Measurements from ENCODE around the gene FKBP9.
A peak's percentile ranks its signal among the peaks of the same experiment; 100 is the strongest.
"Not testable (repeated sequence)": the region's sequence is repeated elsewhere in the genome, so short reads cannot be mapped to it uniquely, and the experiment has no call there.

FKBP9 gene

DNA sequence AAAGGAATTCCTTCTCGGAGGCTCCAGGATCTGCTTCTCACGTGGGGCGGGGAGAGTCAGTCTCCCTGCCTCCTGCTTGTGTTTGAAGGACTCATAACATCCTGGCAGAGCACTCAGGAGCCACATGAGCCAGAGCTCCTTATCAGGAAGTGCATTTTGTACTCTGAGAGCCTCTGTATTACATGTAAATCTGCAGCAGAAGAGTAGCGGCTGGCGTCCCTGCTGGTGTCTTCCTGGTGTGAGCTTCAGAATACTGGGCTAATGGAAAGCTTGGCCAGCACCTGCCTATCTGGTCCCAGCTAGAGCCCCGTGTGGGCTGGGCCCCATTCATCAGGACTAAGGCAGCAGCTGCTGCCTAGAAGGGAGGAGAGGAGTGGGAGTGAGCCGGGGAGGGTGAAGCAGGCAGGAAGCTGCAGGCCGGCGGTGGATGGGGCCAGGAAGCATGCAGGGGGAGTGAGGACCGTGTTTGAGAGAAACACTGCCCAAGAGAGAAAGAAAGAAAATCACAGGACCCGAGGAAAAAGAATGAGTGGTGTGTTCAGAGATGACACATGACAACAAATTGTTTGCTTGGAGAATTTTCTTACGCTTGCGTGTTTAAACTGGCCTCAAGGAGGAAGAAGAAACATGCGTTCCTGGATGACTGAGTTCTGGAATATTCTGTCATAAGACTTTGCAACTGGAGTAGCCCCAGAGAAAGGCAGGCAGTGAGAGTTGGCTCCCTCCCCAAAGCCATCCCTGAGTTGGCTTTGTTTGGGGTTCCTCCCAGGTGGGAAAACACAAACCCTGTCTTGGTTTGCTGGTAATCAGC lies 41.3 kb downstream of the FKBP9 start:
- H3K4me3 ChIP-seq (ENCODE audit: low read length); H3F3A ChIP-seq (ENCODE audit: control insufficient read depth, insufficient read depth); H3K27me3 ChIP-seq (ENCODE audit: control insufficient read depth, low read length); H3K79me2 ChIP-seq (ENCODE audit: control insufficient read depth, low read length); H3K4me1 ChIP-seq (ENCODE audit: control insufficient read depth, low read length); H3K9me3 ChIP-seq (ENCODE audit: control insufficient read depth, insufficient read depth, low read length); H3K27ac ChIP-seq (ENCODE audit: low read depth, low read length); H4K20me1 ChIP-seq (ENCODE audit: control insufficient read depth, insufficient read depth, low read depth, low read length); H3K9me2 ChIP-seq (replicated peaks; ENCODE audit: control insufficient read depth, low read length); H3K36me3 ChIP-seq (ENCODE audit: control insufficient read depth, low read length): not testable (repeated sequence)
- peak overlapping the region; percentile 40 for H3K4me2 ChIP-seq (ENCODE audit: low read length)

DNA sequence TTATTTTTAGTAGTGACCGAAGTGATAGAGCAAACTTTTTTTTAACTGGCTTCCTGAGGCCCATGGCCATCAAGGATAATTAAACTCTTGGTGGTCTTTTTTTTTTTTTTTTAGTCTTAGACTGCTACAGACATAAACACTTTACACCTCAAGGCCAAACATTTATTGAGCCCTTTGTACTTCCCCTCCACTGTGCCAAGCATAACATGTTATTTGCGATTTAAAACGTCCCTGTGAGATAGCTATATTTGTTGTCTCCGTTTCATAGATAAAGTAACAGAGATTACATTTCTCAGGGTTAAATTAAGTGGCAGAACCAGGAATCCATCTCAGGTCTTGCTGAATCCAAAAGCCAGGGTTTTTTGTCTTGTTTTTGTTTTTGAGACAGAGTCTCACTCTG lies 42.1 kb downstream of the FKBP9 start:
- H3K9me3 ChIP-seq (ENCODE audit: control insufficient read depth, insufficient read depth, low read length); H3F3A ChIP-seq (ENCODE audit: control insufficient read depth, insufficient read depth); H3K9me2 ChIP-seq (replicated peaks; ENCODE audit: control insufficient read depth, low read length); H4K20me1 ChIP-seq (ENCODE audit: control insufficient read depth, insufficient read depth, low read depth, low read length); H3K79me2 ChIP-seq (ENCODE audit: control insufficient read depth, low read length); H3K36me3 ChIP-seq (ENCODE audit: control insufficient read depth, low read length); H3K4me1 ChIP-seq (ENCODE audit: control insufficient read depth, low read length); H3K27ac ChIP-seq (ENCODE audit: low read depth, low read length); H3K27me3 ChIP-seq (ENCODE audit: control insufficient read depth, low read length); H3K4me2 ChIP-seq (ENCODE audit: low read length); H3K4me3 ChIP-seq (ENCODE audit: low read length): not testable (repeated sequence)

DNA sequence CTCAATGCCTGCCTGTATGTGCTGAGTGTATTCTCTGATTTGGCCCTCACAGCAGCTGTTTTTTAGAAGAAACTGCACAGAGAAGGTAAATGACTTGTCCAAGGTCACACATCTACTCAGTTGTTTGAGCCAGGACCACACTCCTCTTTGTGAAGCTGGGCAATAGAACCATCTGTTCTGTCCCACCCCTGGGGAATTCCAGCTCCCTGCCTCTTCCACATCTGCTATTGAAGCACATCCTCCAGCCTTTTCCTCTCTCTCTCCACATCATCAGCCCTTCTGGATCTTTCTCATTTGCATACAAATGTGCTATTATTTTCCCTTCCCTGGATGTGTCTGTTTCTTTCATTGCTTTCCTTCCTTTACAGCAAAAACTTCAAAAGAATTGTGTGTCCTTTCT lies 45.9 kb downstream of the FKBP9 start:
- not testable (repeated sequence) for H3K27ac ChIP-seq (ENCODE audit: low read depth, low read length); H3K4me1 ChIP-seq (ENCODE audit: control insufficient read depth, low read length); H3K27me3 ChIP-seq (ENCODE audit: control insufficient read depth, low read length)

DNA sequence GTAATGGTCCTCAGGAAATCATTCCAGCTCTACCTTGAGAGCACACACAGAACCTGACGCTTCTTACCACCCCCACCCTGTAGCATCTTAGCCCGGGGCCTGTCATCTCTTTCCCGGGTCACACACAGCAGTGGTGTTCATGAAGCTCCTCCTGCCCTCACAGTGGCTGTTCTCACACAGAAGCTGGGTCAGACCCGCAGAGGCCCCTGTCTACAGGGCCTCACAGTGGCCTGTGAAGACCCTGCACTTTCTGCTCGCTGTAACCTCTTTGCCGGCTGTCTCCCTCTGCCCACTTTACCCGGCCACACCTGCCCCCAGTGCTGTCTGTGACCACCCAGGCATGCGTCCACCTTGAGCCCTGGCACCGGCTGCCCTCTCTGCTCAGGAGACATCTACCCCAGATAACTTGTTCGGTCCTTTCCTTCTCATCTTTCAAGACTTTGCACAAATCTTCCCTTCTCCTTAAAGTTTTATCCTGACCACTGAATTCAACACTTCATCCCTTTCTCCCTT lies 46.9 kb downstream of the FKBP9 start:
- H3K4me2 ChIP-seq (ENCODE audit: low read length); H3K9me2 ChIP-seq (replicated peaks; ENCODE audit: control insufficient read depth, low read length); H3K36me3 ChIP-seq (ENCODE audit: control insufficient read depth, low read length); H3K79me2 ChIP-seq (ENCODE audit: control insufficient read depth, low read length); H4K20me1 ChIP-seq (ENCODE audit: control insufficient read depth, insufficient read depth, low read depth, low read length); H3F3A ChIP-seq (ENCODE audit: control insufficient read depth, insufficient read depth); H3K4me3 ChIP-seq (ENCODE audit: low read length); H3K27me3 ChIP-seq (ENCODE audit: control insufficient read depth, low read length); H3K9me3 ChIP-seq (ENCODE audit: control insufficient read depth, insufficient read depth, low read length); H3K27ac ChIP-seq (ENCODE audit: low read depth, low read length); H3K4me1 ChIP-seq (ENCODE audit: control insufficient read depth, low read length): not testable (repeated sequence)

More for the DNA sequence above, 45.9 kb downstream of the FKBP9 start:
- H3K9me3 ChIP-seq (ENCODE audit: control insufficient read depth, insufficient read depth, low read length); H3K9me2 ChIP-seq (replicated peaks; ENCODE audit: control insufficient read depth, low read length); H3F3A ChIP-seq (ENCODE audit: control insufficient read depth, insufficient read depth); H3K4me2 ChIP-seq (ENCODE audit: low read length); H3K79me2 ChIP-seq (ENCODE audit: control insufficient read depth, low read length); H3K36me3 ChIP-seq (ENCODE audit: control insufficient read depth, low read length); H3K4me3 ChIP-seq (ENCODE audit: low read length); H4K20me1 ChIP-seq (ENCODE audit: control insufficient read depth, insufficient read depth, low read depth, low read length): not testable (repeated sequence)

DNA sequence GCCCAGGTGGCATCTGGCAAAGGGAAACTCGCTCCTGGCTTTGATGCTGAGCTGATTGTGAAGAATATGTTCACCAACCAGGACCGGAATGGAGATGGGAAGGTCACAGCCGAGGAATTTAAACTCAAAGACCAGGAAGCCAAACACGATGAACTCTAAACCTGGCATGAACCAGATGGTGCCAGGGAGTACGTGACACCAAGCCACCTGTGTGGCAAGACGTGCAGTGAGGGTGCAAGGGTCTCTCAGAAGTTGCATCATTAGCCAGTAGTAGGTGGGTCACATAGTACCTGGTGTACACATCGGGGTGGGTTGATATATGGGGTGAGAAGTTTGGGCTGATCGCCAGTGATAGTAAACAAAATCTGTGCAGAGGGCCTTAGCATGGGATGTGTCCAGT lies 48.0 kb downstream of the FKBP9 start:
- H3K27ac ChIP-seq (ENCODE audit: low read depth, low read length): not testable (repeated sequence)

DNA sequence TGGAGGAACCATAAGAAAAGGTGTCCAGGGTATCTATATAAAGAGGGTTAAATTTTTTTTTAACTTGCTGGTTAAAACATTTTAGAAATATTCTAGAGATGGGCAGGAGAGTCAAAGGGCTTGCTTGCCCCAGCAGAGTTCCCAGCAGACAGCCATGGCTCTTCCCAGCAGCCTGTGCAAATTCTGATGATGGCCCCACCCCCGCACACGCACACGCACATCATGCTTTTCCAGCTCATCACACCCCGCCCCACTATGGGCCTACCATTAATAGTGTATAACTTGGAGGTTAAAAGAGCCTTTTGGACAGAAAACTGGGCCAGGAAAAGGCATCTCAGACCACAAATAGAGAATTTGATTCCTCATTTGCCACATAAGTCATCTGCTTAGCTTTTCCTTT lies 48.5 kb downstream of the FKBP9 start:
- H3K9me3 ChIP-seq (ENCODE audit: control insufficient read depth, insufficient read depth, low read length); H3K27me3 ChIP-seq (ENCODE audit: control insufficient read depth, low read length); H3K79me2 ChIP-seq (ENCODE audit: control insufficient read depth, low read length); H3K4me2 ChIP-seq (ENCODE audit: low read length); H3K9me2 ChIP-seq (replicated peaks; ENCODE audit: control insufficient read depth, low read length); H3K4me3 ChIP-seq (ENCODE audit: low read length); H3K27ac ChIP-seq (ENCODE audit: low read depth, low read length); H3K36me3 ChIP-seq (ENCODE audit: control insufficient read depth, low read length); H3K4me1 ChIP-seq (ENCODE audit: control insufficient read depth, low read length); H4K20me1 ChIP-seq (ENCODE audit: control insufficient read depth, insufficient read depth, low read depth, low read length); H3F3A ChIP-seq (ENCODE audit: control insufficient read depth, insufficient read depth): not testable (repeated sequence)

More for the DNA sequence above, 48.0 kb downstream of the FKBP9 start:
- not testable (repeated sequence) for H3K4me1 ChIP-seq (ENCODE audit: control insufficient read depth, low read length); H3F3A ChIP-seq (ENCODE audit: control insufficient read depth, insufficient read depth); H3K9me3 ChIP-seq (ENCODE audit: control insufficient read depth, insufficient read depth, low read length); H3K4me3 ChIP-seq (ENCODE audit: low read length); H3K79me2 ChIP-seq (ENCODE audit: control insufficient read depth, low read length); H3K4me2 ChIP-seq (ENCODE audit: low read length); H4K20me1 ChIP-seq (ENCODE audit: control insufficient read depth, insufficient read depth, low read depth, low read length); H3K36me3 ChIP-seq (ENCODE audit: control insufficient read depth, low read length); H3K27me3 ChIP-seq (ENCODE audit: control insufficient read depth, low read length); H3K9me2 ChIP-seq (replicated peaks; ENCODE audit: control insufficient read depth, low read length)

Measured in DOHH2 (cell line).